Measurements from ENCODE around the gene DGUOK. TPM values are rescaled to one million over a fixed set of nuclear protein-coding genes. Genes with fewer than 3 reads are reported as not detected.
A peak's percentile ranks its signal among the peaks of the same experiment; 100 is the strongest.

Gene DGUOK
- total and polyA plus RNA-seq, 8 donors = 1.7 to 91.3 (median 33.8) TPM; not detected in 1

DNA sequence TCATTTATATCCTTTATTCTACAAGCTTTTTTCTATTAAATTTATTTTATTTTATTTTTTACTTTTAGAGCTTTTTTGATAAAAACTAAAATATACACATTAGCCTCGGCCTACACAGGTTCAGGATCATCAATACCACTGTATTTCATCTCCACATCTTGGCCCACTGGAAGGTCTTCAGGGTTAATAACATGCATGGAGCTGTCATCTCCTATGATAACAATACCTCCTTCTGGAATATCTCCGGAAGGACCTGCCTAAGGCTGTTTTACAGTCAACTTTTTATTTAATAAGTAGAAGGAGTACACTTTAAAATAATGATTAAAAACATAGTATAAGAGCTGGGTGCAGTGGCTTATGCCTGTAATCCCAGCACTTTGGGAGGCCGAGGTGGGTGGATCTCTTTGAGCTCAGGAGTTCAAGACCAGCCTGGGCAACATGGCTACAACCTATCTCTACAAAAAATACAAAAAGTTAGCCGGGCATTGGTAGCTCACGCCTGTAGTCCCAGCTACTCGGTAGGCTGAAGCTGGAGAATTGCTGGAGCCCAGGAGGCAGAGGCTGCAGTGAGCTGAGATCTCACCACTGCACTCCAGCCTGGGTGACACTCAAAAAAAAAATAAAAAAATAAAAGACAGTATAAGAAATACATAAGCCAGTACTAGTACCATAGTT lies 15.7 kb upstream of the DGUOK start:
- H3K27ac ChIP-seq = peak overlapping the region in 1 of 5 donors; percentile 49
- H3K4me1 ChIP-seq = peaks cover 0 to 11% (median 0%) of the 10 kb centered on the region in 4 donors
- no peaks in the 10 kb centered on the region for H3K27me3 ChIP-seq
- intact Hi-C loops (cut with DNase I; ENCODE audit: low total_unique reads) = no loop called here
- peaks cover 0 to 63% (median 13%) of the 10 kb centered on the region in 4 donors for H3K36me3 ChIP-seq
- WGBS, 5 donors = 69 to 81% (median 78%) methylated on average over 6 of the region's 6 CpGs
- no peak overlapping the region for H3K4me3 ChIP-seq
- no peak for DNase-seq
- no peaks in the 10 kb centered on the region for H3K9me3 ChIP-seq
- TF ChIP-seq POLR2A (IDR thresholded peaks at IDR 0.05) = no peak
- TF ChIP-seq, protein P1, sequence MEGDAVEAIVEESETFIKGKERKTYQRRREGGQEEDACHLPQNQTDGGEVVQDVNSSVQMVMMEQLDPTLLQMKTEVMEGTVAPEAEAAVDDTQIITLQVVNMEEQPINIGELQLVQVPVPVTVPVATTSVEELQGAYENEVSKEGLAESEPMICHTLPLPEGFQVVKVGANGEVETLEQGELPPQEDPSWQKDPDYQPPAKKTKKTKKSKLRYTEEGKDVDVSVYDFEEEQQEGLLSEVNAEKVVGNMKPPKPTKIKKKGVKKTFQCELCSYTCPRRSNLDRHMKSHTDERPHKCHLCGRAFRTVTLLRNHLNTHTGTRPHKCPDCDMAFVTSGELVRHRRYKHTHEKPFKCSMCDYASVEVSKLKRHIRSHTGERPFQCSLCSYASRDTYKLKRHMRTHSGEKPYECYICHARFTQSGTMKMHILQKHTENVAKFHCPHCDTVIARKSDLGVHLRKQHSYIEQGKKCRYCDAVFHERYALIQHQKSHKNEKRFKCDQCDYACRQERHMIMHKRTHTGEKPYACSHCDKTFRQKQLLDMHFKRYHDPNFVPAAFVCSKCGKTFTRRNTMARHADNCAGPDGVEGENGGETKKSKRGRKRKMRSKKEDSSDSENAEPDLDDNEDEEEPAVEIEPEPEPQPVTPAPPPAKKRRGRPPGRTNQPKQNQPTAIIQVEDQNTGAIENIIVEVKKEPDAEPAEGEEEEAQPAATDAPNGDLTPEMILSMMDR (IDR thresholded peaks at IDR 0.05) = no peak
- no peak for TF ChIP-seq EP300 (IDR thresholded peaks at IDR 0.05)
- TF ChIP-seq POLR2AphosphoS5 (IDR thresholded peaks at IDR 0.05) = no peak

DNA sequence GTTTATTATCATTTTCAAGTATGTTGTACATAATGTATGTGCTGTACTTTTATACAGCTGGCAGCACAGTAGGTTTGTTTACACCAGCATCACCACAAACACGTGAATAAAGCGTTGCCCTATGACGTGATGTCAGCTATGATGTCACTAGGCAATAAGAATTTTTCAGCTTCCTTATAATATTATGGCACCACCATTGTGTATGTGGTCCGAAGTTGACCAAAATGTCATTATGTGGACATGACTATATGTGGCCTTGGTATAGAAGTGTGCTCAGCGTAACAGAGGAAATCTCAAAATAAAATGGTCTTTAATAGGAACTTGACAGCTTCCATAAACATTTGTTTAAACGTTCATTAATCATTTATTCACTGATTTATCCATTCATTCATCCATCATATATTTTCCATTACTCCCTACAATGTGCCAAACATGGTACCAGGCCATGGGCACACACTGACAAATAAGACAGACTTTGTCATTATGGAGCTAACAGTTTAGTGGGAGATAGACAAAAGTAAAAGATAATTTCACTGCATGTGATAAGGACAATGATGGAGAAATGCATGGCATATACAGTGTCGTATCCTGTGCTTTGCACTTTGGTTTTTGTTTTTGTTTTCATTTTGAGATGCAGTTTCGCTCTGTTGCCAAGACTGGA lies 15.0 kb upstream of the DGUOK start:
- Histone ChIP-seq H3K4me3 (no peak overlapping the region), H3K4me1 (peaks cover 0 to 11% (median 0%) of the 10 kb centered on the region in 4 donors), H3K36me3 (peaks cover 0 to 68% (median 17%) of the 10 kb centered on the region in 4 donors), H3K27ac (peak overlapping the region in 1 of 5 donors; percentile 49), H3K27me3 (no peaks in the 10 kb centered on the region), H3K9me3 (no peaks in the 10 kb centered on the region)
- DNase-seq = no peak
- no peak for TF ChIP-seq POLR2AphosphoS5 (IDR thresholded peaks at IDR 0.05)
- TF ChIP-seq, protein P1 (IDR thresholded peaks at IDR 0.05) = no peak
- TF ChIP-seq EP300 (IDR thresholded peaks at IDR 0.05) = no peak
- no peak for TF ChIP-seq POLR2A (IDR thresholded peaks at IDR 0.05)
- intact Hi-C loops (cut with DNase I; ENCODE audit: low total_unique reads) = no loop called here
- WGBS, 5 donors = 72 to 83% (median 78%) methylated on average over 8 of the region's 8 CpGs

DNA sequence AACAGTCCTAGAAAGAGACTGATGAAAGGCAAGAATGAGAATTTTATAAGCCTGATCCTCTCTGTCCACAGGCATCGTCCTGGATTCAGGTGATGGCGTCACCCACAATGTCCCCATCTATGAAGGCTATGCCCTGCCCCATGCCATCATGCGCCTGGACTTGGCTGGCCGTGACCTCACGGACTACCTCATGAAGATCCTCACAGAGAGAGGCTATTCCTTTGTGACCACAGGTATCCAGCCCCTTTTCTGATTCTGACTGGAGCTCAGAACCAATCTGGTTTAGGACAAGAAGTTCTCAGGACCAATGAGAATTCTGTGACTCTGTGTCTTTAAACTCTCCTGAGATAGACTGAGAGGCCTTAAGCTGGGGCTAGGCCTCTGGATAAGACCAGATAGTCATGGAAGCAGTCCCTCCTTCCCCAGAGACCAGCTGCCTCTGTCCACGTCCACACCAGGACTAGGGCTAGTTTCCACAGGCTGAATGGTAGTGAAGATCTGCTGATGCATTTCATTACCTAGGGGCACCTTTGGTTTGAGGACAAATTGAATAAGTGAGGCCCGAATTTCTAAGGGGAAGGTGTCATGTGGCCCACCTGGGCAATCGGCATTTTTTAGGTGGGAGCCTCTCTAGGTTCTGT lies 13.1 kb upstream of the DGUOK start:
- Histone ChIP-seq H3K36me3 (peaks cover 0 to 85% (median 18%) of the 10 kb centered on the region in 4 donors), H3K27ac (peak overlapping the region in 3 of 5 donors; percentile 15 to 48 (median 40)), H3K27me3 (no peaks in the 10 kb centered on the region), H3K9me3 (no peaks in the 10 kb centered on the region), H3K4me3 (no peak overlapping the region), H3K4me1 (no peaks in the 10 kb centered on the region)
- 85 to 95% (median 91%) methylated on average over 8 of the region's 8 CpGs for WGBS, 5 donors
- DNase-seq = no peak
- TF ChIP-seq, protein P1 (IDR thresholded peaks at IDR 0.05) = no peak
- TF ChIP-seq POLR2A (IDR thresholded peaks at IDR 0.05) (no peak), EP300 (IDR thresholded peaks at IDR 0.05) (no peak), POLR2AphosphoS5 (IDR thresholded peaks at IDR 0.05) (no peak)
- intact Hi-C loops (cut with DNase I; ENCODE audit: low total_unique reads) = no loop called here

DNA sequence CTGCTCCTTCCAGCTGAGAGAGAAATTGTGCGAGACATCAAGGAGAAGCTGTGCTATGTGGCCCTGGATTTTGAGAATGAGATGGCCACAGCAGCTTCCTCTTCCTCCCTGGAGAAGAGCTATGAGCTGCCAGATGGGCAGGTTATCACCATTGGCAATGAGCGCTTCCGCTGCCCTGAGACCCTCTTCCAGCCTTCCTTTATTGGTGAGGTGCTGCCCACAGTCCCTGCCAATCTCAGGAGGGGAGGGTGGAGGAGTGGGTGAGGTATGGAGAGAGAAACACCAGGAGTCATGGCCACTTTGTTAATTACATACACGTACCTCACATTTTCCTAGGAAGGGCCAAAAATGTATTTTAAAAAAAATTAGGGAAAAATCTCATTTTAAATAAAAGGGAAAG lies 12.0 kb upstream of the DGUOK start:
- TF ChIP-seq, protein P1 (IDR thresholded peaks at IDR 0.05) = no peak
- TF ChIP-seq POLR2A (IDR thresholded peaks at IDR 0.05) = no peak
- TF ChIP-seq POLR2AphosphoS5 (IDR thresholded peaks at IDR 0.05) = no peak
- TF ChIP-seq EP300 (IDR thresholded peaks at IDR 0.05) = no peak
- no peak for DNase-seq
- Histone ChIP-seq H3K27ac (peak overlapping the region in 1 of 5 donors; percentile 48), H3K27me3 (no peaks in the 10 kb centered on the region), H3K4me3 (no peak overlapping the region), H3K4me1 (no peaks in the 10 kb centered on the region), H3K9me3 (no peaks in the 10 kb centered on the region), H3K36me3 (peaks cover 0 to 85% (median 22%) of the 10 kb centered on the region in 4 donors)
- WGBS, 5 donors = 81 to 96% (median 92%) methylated on average over 4 of the region's 4 CpGs
- intact Hi-C loops (cut with DNase I; ENCODE audit: low total_unique reads) = no loop called here
